ENCODE data around the gene PROC. TPM values are rescaled to one million over a fixed set of nuclear protein-coding genes. Genes with fewer than 3 reads are reported as not detected.

Gene PROC
- total RNA-seq, 1 donor from 2014 or later, result 1.0 TPM

- H3K4me1 ChIP-seq (ENCODE audit: insufficient read depth, low read length), result no peaks in the 10 kb centered on the region
- H3K27me3 ChIP-seq (ENCODE audit: insufficient read depth, low read length), result no peaks in the 10 kb centered on the region
- Mint-ChIP-seq H3K9me3 (ENCODE audit: unreplicated experiment) (peaks cover 4% of the 10 kb centered on the region), H3K36me3 (ENCODE audit: low read depth, unreplicated experiment) (peaks cover 12% of the 10 kb centered on the region), H3K4me3 (ENCODE audit: unreplicated experiment) (peak overlapping the region; percentile 27), H3K27ac (ENCODE audit: unreplicated experiment) (peak overlapping the region; percentile 89), H3K27me3 (ENCODE audit: low read depth, unreplicated experiment) (no peaks in the 10 kb centered on the region), H3K4me1 (ENCODE audit: low read depth, unreplicated experiment) (peaks cover 17% of the 10 kb centered on the region)
- DNase-seq (ENCODE audit: low read depth), result peak; percentile 20
- no peak overlapping the region for H3K4me3 ChIP-seq (ENCODE audit: insufficient read depth, low read depth, low read length)
- H3K36me3 ChIP-seq (ENCODE audit: insufficient read depth, low read length), result no peaks in the 10 kb centered on the region
- no peaks in the 10 kb centered on the region for H3K9me3 ChIP-seq (ENCODE audit: insufficient read depth, low read depth, low read length)
- H3K4me2 ChIP-seq (ENCODE audit: low read length), result no peak overlapping the region
- FAIRE-seq, result no peak
- H3K79me2 ChIP-seq (ENCODE audit: insufficient read depth, low read length), result no peaks in the 10 kb centered on the region
- no peaks in the 10 kb centered on the region for H4K20me1 ChIP-seq (ENCODE audit: insufficient read depth, low read length)
- peak overlapping the region; percentile 24 for H2AFZ ChIP-seq (ENCODE audit: low read depth, low read length)
- no peak overlapping the region for H3K9ac ChIP-seq (ENCODE audit: low read length)
- TF ChIP-seq EZH2 (IDR thresholded peaks at IDR 0.05; ENCODE audit: insufficient read depth, low read length), result no peak
- no peak for TF ChIP-seq CTCF (IDR thresholded peaks at IDR 0.05; ENCODE audit: insufficient read depth, low read depth, low read length)
- no peak overlapping the region for H3K27ac ChIP-seq (ENCODE audit: low read depth, low read length)
Measured at GRCh38 chr2:127463155-127463991, 45.1 kb downstream of the PROC start.

GRCh38 chr2:127464470-127465257, 46.4 kb downstream of the PROC start:
- H3K4me3 ChIP-seq (ENCODE audit: insufficient read depth, low read depth, low read length), result no peak overlapping the region
- no peaks in the 10 kb centered on the region for H3K36me3 ChIP-seq (ENCODE audit: insufficient read depth, low read length)
- H3K4me2 ChIP-seq (ENCODE audit: low read length), result no peak overlapping the region
- peaks cover 4% of the 10 kb centered on the region for H3K9me3 Mint-ChIP-seq (ENCODE audit: unreplicated experiment)
- no peaks in the 10 kb centered on the region for H3K27me3 Mint-ChIP-seq (ENCODE audit: low read depth, unreplicated experiment)
- H3K4me1 Mint-ChIP-seq (ENCODE audit: low read depth, unreplicated experiment), result peaks cover 17% of the 10 kb centered on the region
- DNase-seq (ENCODE audit: low read depth) (no peak), FAIRE-seq (no peak)
- H3K27ac ChIP-seq (ENCODE audit: low read depth, low read length), result no peak overlapping the region
- no peak overlapping the region for H3K4me3 Mint-ChIP-seq (ENCODE audit: unreplicated experiment)
- H3K79me2 ChIP-seq (ENCODE audit: insufficient read depth, low read length), result no peaks in the 10 kb centered on the region
- no peaks in the 10 kb centered on the region for H3K4me1 ChIP-seq (ENCODE audit: insufficient read depth, low read length)
- H2AFZ ChIP-seq (ENCODE audit: low read depth, low read length), result no peak overlapping the region
- no peak for TF ChIP-seq EZH2 (IDR thresholded peaks at IDR 0.05; ENCODE audit: insufficient read depth, low read length)
- no peak for TF ChIP-seq CTCF (IDR thresholded peaks at IDR 0.05; ENCODE audit: insufficient read depth, low read depth, low read length)
- H3K36me3 Mint-ChIP-seq (ENCODE audit: low read depth, unreplicated experiment), result peaks cover 19% of the 10 kb centered on the region
- H3K27ac Mint-ChIP-seq (ENCODE audit: unreplicated experiment), result peak overlapping the region; percentile 75
- H3K9me3 ChIP-seq (ENCODE audit: insufficient read depth, low read depth, low read length), result no peaks in the 10 kb centered on the region
- H3K27me3 ChIP-seq (ENCODE audit: insufficient read depth, low read length), result no peaks in the 10 kb centered on the region
- H3K9ac ChIP-seq (ENCODE audit: low read length), result no peak overlapping the region
- H4K20me1 ChIP-seq (ENCODE audit: insufficient read depth, low read length), result no peaks in the 10 kb centered on the region

Data from astrocyte (in vitro differentiated cells and primary cell).